Testis (tissue), 2 donors: ENCODE results near the gene UNC13D.

Source experiments
- POLR2A ChIP-seq: fragments of 450-650 bp; IDR thresholded peaks from one replicate; pipeline ENCODE4 v1.6.1; 2017; ENCODE audit warnings: antibody characterized with exemption, mild to moderate bottlenecking, moderate library complexity
- TF ChIP-seq, protein P1 (sequence below), 3 experiments: fragments of 450-650 bp in 2 of 3; fragments of 200-600 bp in 1 of 3; sonication (generic) in 1 of 3; IDR thresholded peaks; one replicate each; pipeline ENCODE4 v1.5.1; 2016 to 2019; ENCODE audit warnings: antibody characterized with exemption in 3 of 3, mild to moderate bottlenecking in 2 of 3, moderate library complexity in 1 of 3

DNA sequence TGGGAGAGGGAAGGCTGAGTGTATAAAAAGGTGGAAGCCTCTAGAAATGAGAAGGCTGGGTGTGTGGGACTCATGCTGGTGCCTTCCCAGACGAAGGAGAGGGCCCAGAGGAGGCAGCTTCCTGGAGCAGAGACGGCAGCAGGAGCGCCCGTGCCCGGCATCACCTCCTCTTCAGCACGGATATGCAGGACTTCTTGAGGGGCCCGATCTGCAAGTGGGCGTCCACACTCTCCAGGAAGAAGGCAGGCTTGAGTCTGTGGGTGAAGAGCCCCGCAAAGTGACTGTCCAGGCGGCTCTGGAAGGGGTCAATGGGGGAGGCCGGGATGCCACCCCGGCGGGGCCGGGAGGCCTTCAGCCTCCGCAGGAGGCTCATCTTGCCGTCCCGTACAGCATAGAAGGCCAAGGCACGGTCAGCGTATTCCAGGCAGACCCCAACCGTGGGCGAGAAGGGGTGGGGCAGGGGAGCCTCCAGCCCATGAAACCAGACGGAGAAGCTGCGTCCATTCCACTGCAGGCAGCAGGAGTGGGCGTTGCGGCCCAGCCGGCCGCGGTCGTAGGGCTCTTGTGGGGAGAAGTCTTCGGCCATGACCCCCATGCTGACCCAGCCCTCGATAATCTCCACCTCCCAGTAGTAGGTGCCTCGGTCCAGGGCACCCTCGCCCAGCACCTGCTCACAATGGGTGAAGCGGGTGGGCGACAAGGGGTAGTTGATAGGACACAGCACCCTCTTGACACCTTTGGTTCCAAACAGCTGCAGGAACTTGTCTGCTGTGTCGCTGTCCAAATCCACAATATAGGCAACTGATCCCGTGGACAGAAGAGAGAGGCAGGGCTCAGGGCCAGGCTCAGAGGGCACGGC lies 30.3 kb upstream of the UNC13D start:
- TF ChIP-seq, protein P1, sequence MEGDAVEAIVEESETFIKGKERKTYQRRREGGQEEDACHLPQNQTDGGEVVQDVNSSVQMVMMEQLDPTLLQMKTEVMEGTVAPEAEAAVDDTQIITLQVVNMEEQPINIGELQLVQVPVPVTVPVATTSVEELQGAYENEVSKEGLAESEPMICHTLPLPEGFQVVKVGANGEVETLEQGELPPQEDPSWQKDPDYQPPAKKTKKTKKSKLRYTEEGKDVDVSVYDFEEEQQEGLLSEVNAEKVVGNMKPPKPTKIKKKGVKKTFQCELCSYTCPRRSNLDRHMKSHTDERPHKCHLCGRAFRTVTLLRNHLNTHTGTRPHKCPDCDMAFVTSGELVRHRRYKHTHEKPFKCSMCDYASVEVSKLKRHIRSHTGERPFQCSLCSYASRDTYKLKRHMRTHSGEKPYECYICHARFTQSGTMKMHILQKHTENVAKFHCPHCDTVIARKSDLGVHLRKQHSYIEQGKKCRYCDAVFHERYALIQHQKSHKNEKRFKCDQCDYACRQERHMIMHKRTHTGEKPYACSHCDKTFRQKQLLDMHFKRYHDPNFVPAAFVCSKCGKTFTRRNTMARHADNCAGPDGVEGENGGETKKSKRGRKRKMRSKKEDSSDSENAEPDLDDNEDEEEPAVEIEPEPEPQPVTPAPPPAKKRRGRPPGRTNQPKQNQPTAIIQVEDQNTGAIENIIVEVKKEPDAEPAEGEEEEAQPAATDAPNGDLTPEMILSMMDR (IDR thresholded peaks at IDR 0.05) = no peak
- TF ChIP-seq POLR2A = no peak
